GM21723 (cell line): ENCODE data around the gene SNTN.

ENCODE experiments used
- ATAC-seq: cut with Tn5 transposase; IDR thresholded peaks from one replicate; pipeline ENCODE4 v1.9.1; 2021; ENCODE audit warnings: mild to moderate bottlenecking, moderate library complexity; ENCODE audit not compliant: unreplicated experiment

The SNTN gene

DNA sequence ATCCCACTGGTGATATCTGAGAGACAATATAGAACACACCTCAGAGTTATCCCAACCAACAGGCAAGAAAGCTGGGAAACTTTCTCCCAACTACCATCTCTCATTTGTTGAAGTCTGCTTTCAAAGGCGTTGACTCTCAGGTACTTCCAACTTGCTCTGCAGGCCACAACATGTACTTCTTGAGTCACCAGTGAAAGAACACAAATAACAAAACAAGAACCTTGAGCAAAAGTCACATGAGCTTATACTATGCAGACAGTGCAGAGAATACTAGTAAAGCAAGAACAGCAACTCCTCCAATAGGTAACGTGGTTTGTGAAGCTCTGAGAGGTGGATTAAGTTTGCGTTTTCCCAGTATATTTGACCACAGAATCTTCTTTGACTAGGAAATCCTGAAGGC is 20.6 kb downstream of the SNTN start:
- no peak for ATAC-seq

DNA sequence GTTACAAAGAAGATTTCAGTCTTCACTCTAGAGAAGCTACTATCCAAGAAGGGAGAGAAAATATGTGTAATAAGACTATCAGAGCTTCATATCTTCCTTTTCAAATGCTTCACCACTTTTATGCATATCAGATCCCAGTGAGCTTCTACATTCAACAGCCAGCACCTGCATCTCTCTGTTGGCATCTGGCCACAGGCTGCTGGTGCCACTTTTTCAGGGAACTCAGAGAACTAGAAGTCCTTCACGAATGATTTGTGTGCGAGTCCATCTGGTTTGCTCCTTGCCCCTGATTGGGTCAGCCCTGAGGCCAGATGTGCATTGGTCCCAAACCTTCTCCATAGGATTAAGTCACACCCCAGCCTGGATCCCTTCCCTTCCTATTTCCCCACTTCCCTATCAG is 22.1 kb downstream of the SNTN start:
- ATAC-seq = no peak

DNA sequence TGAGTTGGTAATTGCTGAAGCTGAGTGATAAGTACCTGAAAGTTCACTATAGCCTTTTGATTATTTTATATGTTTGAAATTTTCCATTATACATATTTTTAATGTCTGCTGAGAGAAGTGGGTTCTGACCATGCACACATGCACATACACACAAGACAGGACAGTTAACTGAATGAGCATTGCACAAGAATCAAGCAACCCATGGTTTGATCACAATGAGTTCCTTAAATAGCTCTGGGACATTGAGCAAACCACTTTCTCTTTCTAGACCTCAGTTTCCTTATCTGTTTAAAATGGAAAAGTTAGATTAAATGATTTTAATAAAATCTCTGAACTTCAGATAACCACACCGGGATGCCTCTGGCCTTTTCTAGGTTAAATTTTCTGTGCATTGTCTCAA is 26.7 kb downstream of the SNTN start:
- ATAC-seq = no peak

DNA sequence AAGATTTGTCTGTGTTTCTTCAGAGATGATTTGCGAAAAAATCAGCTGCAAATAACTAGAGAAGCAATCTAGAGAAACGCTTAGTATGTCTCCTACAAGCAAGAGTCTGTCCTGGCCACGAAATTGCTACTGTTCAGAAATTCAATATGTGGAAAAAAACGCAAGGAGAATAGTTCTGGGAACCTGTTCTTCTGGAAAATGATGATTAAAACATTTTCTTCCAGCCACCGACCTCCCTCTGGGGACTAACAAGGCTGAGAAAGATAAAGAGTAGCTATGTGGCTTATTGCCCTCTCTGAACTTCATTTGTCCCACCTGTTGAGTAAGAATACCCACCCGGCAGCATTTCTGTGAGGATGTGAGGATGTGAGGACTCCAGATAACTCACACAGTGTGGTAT is 31.6 kb downstream of the SNTN start:
- ATAC-seq = no peak

DNA sequence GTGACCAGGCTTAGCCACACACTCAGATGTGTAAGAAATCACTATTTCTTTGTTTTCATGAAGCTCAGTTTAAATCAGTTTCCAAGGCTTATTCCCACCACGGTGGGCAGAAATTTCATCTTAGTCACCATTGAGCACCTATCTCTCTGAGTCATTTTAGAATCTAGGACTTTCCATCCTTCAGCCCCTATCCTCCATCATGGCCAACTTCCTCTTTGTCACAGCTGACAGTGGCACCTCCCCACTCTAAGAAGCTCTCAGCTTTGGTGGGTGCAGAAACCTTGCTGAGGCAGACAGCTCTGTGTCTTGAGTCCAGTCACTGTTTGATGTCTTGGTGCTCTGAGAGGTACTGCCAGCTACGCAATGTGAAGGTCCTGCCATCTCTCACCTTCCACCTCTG is 32.9 kb downstream of the SNTN start:
- ATAC-seq = no peak

DNA sequence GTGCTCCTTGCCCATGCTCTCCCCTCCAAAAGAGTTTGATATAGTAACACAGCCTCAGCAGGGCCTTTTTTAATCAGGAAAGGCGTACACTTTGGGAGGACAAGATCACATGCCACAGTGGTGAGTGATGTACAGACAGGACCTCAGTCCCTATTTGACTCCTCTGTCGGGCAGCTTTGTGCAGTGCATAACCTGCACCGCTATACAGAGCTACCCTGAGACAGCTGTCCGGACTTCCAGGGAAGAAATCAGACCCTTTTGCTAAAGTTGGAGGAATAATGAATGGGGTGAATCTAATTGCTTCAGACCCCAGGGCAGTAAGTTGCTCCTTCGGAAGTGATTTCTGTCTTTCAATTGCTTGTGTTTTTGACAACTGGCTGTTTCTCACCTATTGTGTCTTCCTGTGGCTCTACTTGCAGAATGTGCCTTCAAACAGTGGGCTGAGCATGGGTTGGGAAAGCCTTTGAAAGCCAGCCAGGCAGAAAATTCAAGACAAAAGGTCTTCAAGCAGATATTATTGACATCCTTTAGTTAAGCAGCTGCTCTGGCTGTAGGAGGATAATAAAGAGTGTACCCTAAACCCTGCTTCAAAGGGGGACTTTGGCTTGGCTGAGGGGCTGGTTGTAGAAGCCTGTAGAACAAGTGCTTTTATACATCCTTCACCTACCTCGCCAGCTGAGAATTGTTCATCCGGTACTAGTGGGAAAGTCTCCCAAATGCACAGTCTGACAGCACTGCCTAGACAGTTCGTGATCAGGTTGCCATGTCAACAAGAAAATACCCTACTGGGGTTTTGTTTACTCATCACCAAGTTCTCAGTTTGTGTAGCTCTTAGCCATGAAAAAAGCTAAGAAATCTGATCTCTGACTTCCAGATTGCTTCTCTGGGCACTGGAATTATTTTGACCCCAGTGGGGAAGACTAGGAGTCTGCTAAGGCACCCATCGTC is 35.1 kb downstream of the SNTN start:
- ATAC-seq = no peak

DNA sequence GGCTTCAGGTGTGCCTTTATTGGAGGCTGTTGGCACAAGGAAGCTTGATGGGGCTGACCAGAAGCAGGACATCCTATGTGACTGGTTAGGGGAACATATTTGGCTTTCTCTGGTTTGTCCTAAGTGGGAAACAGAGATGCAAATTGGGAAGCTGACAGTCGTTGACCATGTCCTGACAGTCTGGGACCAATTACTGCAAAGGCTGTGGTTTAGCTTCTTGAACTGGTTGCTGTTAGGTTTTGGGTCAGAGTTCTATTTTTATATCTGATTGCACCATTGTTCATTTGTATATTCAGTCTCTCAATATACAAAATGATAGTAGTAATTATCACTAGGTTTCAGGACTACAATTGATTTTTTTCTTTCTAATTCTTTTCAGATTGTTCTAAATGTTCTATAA is 36.8 kb downstream of the SNTN start:
- ATAC-seq = no peak

DNA sequence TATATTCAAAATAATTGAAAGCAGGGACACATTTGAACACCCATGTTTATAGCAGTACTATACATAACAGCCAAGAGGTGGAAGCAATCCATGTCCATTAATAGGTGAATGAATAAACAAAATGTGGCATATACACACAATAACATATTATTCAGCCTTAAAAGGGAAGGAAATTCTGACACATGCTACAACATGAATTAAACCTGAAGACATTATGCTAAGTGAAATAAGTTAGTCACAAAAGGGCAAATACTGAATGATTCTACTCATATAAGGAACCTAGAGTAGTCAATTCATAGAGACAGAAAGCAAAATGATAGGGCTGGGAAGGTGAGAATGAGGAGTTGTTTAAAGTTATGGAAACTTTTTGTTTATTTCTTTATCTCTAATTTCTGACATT is 40.9 kb downstream of the SNTN start:
- ATAC-seq = no peak

DNA sequence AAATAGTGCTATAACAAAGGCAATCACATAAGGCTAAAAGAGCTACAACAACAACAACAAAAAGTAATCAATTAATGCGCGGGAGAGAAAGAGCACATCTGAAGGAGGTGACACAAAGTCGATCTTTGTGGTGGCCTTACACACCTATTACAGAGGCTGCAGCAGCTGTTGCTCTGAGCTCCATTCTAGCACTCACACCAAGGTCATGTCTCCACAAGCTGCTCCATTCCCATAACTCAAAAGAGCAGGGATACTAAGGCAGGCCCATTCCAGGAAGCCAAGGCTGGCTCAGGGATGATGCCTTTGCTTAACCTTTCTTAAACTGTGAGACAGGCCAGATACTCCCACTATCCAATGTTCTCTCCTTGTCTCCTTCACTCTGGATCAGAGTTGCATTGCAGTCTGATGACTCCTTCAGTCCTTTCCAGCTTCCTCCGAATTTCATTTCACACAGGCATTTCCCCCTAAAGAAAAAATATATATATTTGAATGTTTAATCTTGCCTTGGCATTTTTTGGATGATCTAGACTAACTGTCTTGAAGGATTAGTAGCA is 52.7 kb downstream of the SNTN start:
- no peak for ATAC-seq

DNA sequence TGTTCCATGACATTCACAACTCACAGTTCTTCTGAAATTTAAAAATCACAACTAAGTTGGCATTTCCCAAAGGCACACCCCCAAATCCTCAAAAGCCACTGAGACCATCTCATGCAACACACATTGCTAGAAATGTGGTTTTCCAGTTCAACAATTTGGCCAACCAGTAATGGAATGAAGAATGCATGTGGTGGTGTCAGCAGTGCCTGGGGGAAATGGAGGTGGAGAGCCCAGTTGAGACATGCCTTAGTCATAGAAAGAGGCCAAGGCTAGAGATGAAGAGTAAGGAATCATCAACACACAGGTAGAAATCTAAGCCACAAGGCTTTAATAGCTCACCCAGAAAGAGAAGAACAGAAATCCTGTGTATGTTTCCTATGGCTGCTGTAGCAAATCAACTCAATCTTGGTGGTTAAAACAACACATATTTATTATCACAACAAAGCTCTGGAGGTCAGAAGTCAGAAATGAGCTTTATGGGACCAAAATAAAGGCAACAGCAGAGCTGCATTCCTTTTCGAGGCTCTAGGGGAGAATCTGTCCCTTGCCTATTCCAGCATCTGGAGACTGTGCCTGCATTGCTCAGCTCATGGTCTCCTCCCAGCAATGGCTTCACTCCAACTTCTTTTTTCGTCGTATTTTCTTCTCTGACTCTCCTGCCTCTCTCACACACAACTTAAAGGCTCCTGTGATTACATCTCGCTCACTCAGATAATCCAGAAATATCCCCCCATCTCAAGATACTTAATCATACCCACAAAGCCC is 54.0 kb downstream of the SNTN start:
- no peak for ATAC-seq

DNA sequence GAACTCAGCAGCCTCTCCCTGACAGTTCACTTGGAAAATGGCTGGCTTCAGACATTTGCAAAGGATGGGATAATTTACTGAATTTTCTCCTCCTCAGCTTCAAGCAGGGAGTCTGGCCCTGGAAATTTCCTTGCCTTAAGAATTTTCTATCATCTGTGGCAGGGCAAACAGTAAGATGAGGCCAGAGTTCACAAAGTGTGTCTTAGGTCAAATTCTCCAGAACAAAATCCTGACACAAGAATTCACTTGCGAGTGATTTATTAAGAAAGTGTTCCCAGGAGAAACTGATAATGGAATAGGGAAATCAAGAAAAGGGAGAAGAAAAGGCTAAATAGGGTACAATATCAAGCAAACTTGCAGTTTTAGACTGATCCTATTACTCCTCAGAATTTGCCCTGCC is 55.3 kb downstream of the SNTN start:
- no peak for ATAC-seq

DNA sequence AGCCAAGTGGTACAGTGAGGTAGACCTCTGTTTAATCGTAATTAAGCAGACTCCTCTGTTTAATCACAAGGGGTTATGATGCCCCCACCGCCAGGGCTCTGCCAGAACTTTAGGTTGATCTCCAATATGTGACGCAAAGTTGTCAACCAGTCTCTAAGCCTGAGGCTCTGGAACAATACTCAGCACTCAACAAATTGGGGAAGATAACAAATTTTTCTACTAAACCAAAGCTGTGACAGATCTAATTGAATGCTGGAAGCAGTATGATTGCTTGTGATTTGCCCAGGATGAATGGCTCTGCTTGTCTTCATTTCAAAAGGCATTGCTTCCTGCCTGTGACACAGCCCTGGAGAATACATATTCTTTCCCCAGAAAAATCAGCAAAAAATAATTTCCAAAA is 57.1 kb downstream of the SNTN start:
- no peak for ATAC-seq
